Stimulated activated memory B cell treated with anti-CD40 and anti-IgM and Interleukin-4, amounts not matched to agents 10 μg/mL and 1 μg/mL and 100 μg/mL, for 72 hours (primary cell): Measurements from ENCODE around the gene CCR5.
A peak's percentile ranks its signal among the peaks of the same experiment; 100 is the strongest.

Source experiments
- ATAC-seq: fragments of 150-1000 bp; cut with Tn5 transposase; 2 replicates; pipeline ENCODE4 v1.10.0; 2021
- H3K27ac Mint-ChIP-seq: one replicate; pipeline ENCODE4 v1.8.0; 2022; ENCODE audit warnings: mild to moderate bottlenecking, mixed read lengths
- H3K27me3 Mint-ChIP-seq: one replicate; pipeline ENCODE4 v1.8.0; 2022; ENCODE audit warnings: mixed read lengths
- H3K36me3 Mint-ChIP-seq: one replicate; pipeline ENCODE4 v1.8.0; 2022; ENCODE audit warnings: mixed read lengths
- H3K4me1 Mint-ChIP-seq: one replicate; pipeline ENCODE4 v1.8.0; 2022; ENCODE audit warnings: mixed read lengths
- H3K4me3 Mint-ChIP-seq: one replicate; pipeline ENCODE4 v1.8.0; 2022; ENCODE audit warnings: mild to moderate bottlenecking, moderate library complexity, mixed read lengths
- H3K9me3 Mint-ChIP-seq: one replicate; pipeline ENCODE4 v1.8.0; 2022; ENCODE audit warnings: mixed read lengths

The CCR5 gene

DNA sequence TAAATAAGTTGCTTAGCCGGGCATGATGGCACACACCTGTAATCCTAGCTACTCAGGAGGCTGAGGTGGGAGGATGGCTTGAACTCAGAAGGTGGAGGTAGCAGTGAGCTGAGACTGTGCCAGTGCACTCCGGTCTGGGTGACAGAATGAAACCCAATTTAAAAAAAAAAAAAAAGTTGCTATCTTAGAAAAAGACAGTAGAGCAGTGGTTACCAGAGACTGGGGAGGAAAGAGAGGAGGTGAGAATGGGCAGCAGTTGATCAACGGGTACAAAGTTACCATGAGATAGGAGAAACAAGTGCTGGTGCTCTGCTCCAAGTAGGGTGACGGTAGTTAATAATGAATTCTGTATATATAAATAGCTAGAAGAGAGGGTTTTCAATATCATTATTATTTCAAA is 17.7 kb upstream of the CCR5 start:
- H3K27ac Mint-ChIP-seq: no peak overlapping the region
- H3K36me3 Mint-ChIP-seq: peaks cover 5% of the 10 kb centered on the region
- no peak overlapping the region for H3K4me3 Mint-ChIP-seq
- ATAC-seq: no peak
- H3K9me3 Mint-ChIP-seq: no peaks in the 10 kb centered on the region
- H3K4me1 Mint-ChIP-seq: peaks cover 84% of the 10 kb centered on the region
- no peaks in the 10 kb centered on the region for H3K27me3 Mint-ChIP-seq

DNA sequence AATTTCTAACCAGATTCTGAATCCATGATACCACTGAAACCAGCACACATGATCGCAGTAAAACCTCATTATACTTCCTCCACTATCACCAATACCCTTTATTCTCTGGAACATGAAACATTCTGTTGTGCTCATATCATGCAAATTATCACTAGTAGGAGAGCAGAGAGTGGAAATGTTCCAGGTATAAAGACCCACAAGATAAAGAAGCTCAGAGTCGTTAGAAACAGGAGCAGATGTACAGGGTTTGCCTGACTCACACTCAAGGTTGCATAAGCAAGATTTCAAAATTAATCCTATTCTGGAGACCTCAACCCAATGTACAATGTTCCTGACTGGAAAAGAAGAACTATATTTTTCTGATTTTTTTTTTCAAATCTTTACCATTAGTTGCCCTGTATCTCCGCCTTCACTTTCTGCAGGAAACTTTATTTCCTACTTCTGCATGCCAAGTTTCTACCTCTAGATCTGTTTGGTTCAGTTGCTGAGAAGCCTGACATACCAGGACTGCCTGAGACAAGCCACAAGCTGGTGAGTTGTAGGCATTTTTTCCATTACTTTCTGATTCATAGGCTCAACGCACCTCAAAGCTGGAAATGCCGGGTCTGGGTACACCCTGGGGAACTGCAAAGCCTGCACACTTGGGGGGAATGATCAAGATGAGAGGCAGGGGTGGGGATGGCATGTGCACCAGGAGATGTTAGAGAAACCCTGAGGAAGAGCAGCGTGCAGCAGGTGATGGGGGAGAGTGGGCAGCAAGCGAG is 16.9 kb upstream of the CCR5 start, which contains the start of gene CCR2:
TSS of gene CCR2 (plus strand) at position 465 of the 764 bp plus-strand sequence. CDS start 3,417 bp downstream, outside the sequence.
- Mint-ChIP-seq H3K27ac (peak within 1 kb of the TSS; percentile 67), H3K36me3 (peaks cover 5% of the 10 kb centered on the region), H3K9me3 (no peaks in the 10 kb centered on the region), H3K4me1 (peaks cover 79% of the 10 kb centered on the region), H3K27me3 (no peaks in the 10 kb centered on the region), H3K4me3 (peak within 1 kb of the TSS; percentile 55)
- peak; percentile 74 for ATAC-seq

DNA sequence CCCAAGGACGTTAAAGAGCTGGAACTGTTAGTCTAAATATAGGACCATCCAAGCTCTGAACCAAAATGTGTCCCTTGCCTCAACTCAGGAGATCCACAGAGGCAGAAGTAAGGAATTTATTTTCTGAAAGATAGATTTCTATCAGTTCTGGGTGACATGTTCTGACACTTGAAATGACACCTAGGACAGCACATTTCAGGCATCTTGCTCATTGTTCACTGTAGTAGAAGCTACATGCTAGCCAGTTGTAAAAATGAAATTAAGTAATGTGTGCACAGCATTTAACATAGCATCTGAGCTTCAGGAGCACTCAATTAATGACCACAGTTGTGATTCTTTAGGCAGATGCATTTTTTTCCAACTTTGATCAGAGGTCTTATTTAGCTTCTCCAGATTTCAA is 16.3 kb upstream of the CCR5 start:
- H3K36me3 Mint-ChIP-seq: peaks cover 5% of the 10 kb centered on the region
- peak overlapping the region; percentile 67 for H3K27ac Mint-ChIP-seq
- ATAC-seq: no peak
- H3K27me3 Mint-ChIP-seq: no peaks in the 10 kb centered on the region
- H3K4me1 Mint-ChIP-seq: peaks cover 75% of the 10 kb centered on the region
- H3K9me3 Mint-ChIP-seq: no peaks in the 10 kb centered on the region
- peak overlapping the region; percentile 55 for H3K4me3 Mint-ChIP-seq

DNA sequence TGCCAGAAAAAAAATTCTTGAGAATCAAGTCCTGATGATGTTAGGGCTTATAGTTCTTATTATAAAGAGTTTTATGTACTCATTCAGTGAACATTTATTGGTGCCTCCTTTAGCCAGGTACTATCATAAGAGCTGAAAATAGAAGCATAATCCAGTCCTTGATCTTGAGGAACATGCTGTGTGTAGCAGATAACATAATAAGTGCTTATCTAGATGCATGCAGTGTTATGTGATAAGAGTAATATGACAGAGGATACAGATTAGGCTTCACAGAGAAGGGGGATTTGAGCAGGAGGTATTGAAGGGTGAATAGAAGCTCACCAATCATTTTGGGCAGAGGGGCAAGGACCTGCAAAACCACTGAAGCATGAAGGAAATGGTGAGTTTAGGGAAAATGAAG is 15.8 kb upstream of the CCR5 start:
- no peak overlapping the region for H3K4me3 Mint-ChIP-seq
- peak overlapping the region; percentile 67 for H3K27ac Mint-ChIP-seq
- ATAC-seq: no peak
- no peaks in the 10 kb centered on the region for H3K9me3 Mint-ChIP-seq
- H3K36me3 Mint-ChIP-seq: peaks cover 5% of the 10 kb centered on the region
- H3K4me1 Mint-ChIP-seq: peaks cover 75% of the 10 kb centered on the region
- H3K27me3 Mint-ChIP-seq: no peaks in the 10 kb centered on the region

DNA sequence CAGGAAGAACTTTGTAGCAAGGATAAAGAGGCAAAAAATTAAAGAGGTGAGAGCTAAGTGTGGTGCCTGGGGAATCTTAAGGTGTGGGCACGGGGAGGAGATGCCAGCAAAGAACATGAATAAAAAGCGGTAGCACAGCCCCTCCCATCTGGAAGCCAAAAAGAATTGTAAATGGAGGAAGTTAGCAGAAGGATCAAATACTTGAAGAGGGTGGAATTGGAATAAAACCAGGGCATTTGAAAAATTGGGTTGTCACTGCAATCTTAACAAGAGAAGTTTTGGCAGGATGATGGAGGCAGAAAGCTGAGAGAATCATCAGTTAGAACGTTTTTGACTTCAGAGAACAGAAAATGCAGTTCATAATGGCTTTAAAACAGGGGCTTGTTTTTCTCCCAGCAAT is 14.5 kb upstream of the CCR5 start:
- ATAC-seq: no peak
- Mint-ChIP-seq H3K4me1 (peaks cover 77% of the 10 kb centered on the region), H3K27ac (no peak overlapping the region), H3K36me3 (peaks cover 5% of the 10 kb centered on the region), H3K4me3 (no peak overlapping the region), H3K9me3 (no peaks in the 10 kb centered on the region), H3K27me3 (no peaks in the 10 kb centered on the region)

DNA sequence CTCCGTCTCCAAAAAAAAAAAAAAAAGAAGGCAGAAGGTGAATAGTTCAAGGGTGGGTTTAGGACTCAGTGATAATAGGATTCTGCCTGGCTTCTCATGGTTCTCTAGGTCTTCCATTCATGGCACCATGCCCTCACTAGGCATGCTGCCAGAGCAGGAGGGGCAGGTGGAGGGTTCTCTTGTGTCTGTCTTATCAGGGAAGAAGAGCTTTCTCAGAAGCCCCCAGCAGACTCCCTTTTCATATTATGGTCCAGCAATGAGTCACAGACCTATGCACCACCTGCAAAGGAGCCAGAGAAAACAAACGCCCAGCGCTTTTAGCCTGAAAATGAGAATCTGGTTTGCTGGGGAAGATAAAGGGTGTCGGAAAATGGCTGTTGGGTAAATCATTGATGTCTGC is 13.8 kb upstream of the CCR5 start:
- H3K4me1 Mint-ChIP-seq: peaks cover 77% of the 10 kb centered on the region
- no peaks in the 10 kb centered on the region for H3K9me3 Mint-ChIP-seq
- peaks cover 5% of the 10 kb centered on the region for H3K36me3 Mint-ChIP-seq
- no peak overlapping the region for H3K4me3 Mint-ChIP-seq
- H3K27me3 Mint-ChIP-seq: no peaks in the 10 kb centered on the region
- H3K27ac Mint-ChIP-seq: no peak overlapping the region
- ATAC-seq: no peak

DNA sequence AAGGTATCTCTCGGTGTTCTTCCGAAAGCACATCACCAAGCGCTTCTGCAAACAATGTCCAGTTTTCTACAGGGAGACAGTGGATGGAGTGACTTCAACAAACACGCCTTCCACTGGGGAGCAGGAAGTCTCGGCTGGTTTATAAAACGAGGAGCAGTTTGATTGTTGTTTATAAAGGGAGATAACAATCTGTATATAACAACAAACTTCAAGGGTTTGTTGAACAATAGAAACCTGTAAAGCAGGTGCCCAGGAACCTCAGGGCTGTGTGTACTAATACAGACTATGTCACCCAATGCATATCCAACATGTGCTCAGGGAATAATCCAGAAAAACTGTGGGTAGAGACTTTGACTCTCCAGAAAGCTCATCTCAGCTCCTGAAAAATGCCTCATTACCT is 12.3 kb upstream of the CCR5 start:
- H3K4me3 Mint-ChIP-seq: no peak overlapping the region
- H3K27me3 Mint-ChIP-seq: no peaks in the 10 kb centered on the region

DNA sequence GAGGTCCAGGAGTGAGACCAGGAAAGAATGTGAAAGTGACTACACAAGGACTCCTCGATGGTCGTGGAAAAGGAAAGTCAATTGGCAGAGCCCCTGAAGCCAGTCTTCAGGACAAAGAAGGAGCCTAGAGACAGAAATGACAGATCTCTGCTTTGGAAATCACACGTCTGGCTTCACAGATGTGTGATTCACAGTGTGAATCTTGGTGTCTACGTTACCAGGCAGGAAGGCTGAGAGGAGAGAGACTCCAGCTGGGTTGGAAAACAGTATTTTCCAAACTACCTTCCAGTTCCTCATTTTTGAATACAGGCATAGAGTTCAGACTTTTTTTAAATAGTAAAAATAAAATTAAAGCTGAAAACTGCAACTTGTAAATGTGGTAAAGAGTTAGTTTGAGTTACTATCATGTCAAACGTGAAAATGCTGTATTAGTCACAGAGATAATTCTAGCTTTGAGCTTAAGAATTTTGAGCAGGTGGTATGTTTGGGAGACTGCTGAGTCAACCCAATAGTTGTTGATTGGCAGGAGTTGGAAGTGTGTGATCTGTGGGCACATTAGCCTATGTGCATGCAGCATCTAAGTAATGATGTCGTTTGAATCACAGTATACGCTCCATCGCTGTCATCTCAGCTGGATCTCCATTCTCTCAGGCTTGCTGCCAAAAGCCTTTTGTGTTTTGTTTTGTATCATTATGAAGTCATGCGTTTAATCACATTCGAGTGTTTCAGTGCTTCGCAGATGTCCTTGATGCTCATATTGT is 10.8 kb upstream of the CCR5 start:
- Mint-ChIP-seq H3K9me3 (no peaks in the 10 kb centered on the region), H3K27ac (no peak overlapping the region), H3K4me3 (no peak overlapping the region), H3K36me3 (peaks cover 5% of the 10 kb centered on the region), H3K27me3 (no peaks in the 10 kb centered on the region), H3K4me1 (peaks cover 51% of the 10 kb centered on the region)
- peak; percentile 74 for ATAC-seq

More for the DNA sequence above, 12.3 kb upstream of the CCR5 start:
- no peaks in the 10 kb centered on the region for H3K9me3 Mint-ChIP-seq
- H3K36me3 Mint-ChIP-seq: peaks cover 5% of the 10 kb centered on the region
- H3K27ac Mint-ChIP-seq: no peak overlapping the region
- H3K4me1 Mint-ChIP-seq: peaks cover 65% of the 10 kb centered on the region
- no peak for ATAC-seq

DNA sequence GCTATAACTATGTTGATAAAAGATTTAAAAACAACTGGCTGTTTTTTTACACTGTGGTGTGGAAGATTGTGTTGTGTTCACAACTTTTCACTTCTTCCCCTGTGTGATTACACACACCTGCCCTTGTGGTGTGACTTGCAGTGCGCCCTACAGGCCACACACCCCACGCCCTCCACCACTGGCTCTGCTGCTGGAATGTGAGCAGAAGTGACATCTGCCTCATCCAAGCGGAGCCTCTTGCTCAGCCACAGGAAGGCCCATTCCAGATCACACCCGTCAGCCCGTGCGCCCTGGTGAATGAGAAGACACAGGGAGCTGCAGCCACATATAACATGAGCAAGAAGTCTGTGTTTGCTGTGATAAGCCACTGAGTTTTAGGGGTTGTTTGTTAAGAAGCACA is 9.8 kb upstream of the CCR5 start:
- Mint-ChIP-seq H3K36me3 (peaks cover 5% of the 10 kb centered on the region), H3K27me3 (no peaks in the 10 kb centered on the region), H3K4me3 (no peak overlapping the region), H3K4me1 (peaks cover 43% of the 10 kb centered on the region), H3K27ac (no peak overlapping the region), H3K9me3 (no peaks in the 10 kb centered on the region)
- ATAC-seq: no peak

DNA sequence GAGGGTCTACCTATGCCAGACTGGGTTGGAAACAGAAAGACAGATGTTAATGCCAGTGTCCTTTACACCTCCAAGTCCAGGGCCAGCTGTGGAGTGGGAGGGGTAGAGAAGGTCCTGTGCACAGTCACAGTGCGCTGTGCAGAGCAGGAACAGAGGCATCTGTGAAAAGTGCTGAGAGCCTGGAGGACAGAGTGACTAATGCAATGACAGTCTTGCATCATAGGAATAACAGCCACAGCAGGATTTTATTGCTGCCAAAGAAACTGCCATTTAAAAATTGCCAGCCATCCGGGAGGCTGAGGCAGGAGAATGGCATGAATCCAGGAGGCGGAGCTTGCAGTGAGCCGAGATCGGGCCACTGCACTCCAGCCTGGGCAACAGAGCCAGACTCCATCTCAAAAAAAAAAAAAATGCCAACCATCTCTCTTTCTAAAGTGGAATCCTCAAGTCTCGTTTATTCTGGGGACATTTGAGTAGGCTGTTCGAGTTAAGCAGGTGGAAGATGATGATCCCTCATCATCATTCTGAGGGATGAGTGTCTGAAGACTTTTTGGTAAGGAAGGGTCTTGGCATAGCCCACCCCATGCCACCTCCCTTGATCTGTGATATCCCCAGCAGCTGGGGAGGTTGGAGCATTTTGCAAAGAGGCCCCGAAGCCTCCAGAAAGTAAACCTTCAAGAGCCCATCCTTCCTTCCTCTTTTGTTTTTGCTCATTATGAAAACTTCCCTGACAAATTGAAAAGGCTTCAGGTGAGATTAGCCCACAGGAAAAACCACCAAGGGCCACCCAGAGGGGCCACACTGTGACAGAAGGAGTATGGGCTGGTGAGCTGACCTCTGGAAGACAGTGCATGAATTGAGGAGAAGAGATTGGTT is 9.1 kb upstream of the CCR5 start:
- H3K27ac Mint-ChIP-seq: peak overlapping the region; percentile 33
- peak; percentile 52 for ATAC-seq
- H3K27me3 Mint-ChIP-seq: no peaks in the 10 kb centered on the region
- H3K9me3 Mint-ChIP-seq: no peaks in the 10 kb centered on the region
- no peak overlapping the region for H3K4me3 Mint-ChIP-seq
- H3K36me3 Mint-ChIP-seq: peaks cover 5% of the 10 kb centered on the region
- H3K4me1 Mint-ChIP-seq: peaks cover 37% of the 10 kb centered on the region

DNA sequence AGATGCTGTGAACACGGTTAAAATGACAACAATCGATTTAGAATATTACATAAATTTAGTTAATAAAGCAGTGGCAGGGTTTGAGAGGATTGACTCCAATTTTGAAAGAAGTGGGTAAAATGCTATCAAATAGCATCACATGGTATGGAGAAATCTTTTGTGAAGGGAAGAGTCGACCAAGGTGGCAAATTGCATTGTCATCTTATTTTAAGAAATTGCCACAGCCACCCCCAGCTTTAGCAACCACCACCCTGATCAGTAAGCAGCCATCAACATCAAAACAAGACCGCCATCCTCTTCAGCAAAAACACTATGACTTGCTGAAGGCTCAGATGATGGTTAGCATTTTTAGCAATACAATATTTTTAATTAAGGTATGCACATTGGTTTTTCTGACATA is 5.7 kb upstream of the CCR5 start:
- H3K9me3 Mint-ChIP-seq: no peaks in the 10 kb centered on the region
- no peaks in the 10 kb centered on the region for H3K27me3 Mint-ChIP-seq
- H3K27ac Mint-ChIP-seq: no peak overlapping the region
- no peak for ATAC-seq
- peaks cover 31% of the 10 kb centered on the region for H3K4me1 Mint-ChIP-seq
- no peaks in the 10 kb centered on the region for H3K36me3 Mint-ChIP-seq
- no peak overlapping the region for H3K4me3 Mint-ChIP-seq

DNA sequence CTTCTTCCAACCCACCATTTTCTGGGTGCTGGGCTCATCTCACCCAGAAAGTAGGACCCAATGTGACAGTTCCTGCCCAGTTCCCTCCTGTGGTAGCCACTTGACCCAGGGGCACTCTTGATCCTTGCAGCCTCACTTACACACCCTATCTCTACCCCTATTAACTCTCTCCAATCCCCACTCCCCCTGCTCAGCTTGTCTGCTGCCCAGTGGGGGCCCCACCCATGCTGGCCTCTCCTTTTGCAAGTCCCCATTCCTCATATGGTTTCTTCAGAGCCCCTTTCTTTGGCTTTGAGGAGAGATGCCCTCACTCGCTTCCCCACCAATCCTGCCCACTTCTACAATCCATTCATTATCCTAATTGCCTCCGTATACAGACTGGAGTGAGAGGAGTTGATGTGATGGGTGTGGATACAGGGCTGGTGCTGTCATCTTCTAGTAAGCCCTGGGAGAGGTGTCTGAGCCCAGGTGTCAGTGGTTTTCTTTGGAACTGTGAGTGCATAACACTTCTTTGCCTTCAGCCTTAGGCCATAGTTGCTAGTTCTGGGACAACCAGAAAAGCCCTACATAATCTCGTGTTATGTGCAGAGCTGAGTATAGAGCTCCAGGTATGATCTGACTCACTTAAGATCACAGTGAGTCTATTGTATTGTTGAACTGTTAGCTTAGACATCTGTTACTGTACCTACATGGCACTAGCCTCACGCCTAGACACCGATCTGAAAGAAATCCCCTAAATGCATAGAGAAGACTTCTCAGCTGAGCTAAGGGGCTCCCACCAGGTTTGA is 4.8 kb upstream of the CCR5 start:
- no peaks in the 10 kb centered on the region for H3K36me3 Mint-ChIP-seq
- H3K9me3 Mint-ChIP-seq: no peaks in the 10 kb centered on the region
- ATAC-seq: no peak
- H3K27me3 Mint-ChIP-seq: no peaks in the 10 kb centered on the region
- no peak overlapping the region for H3K27ac Mint-ChIP-seq
- H3K4me3 Mint-ChIP-seq: no peak overlapping the region
- H3K4me1 Mint-ChIP-seq: peaks cover 23% of the 10 kb centered on the region

DNA sequence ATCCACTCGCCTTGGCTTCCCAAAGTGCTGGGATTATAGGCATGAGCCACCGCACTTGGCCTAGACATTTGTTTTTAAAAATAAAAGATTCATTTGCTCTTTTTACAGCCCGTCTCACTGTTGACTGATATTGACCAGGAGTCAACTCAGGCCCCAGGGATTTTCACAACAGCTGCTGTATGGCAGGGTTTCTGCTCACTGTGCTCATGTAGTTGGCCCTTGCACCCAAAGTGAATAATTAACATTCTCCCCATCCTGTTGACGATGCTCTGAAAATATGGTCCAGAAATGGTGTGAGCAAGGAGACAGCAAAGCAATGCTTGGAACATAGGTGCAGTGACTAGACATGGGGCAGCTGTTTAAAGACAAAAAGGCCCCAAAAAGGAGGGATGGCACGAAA is 2.9 kb upstream of the CCR5 start:
- Mint-ChIP-seq H3K36me3 (no peaks in the 10 kb centered on the region), H3K9me3 (no peaks in the 10 kb centered on the region), H3K27me3 (no peaks in the 10 kb centered on the region), H3K4me3 (no peak overlapping the region), H3K4me1 (peaks cover 9% of the 10 kb centered on the region), H3K27ac (no peak overlapping the region)
- ATAC-seq: no peak

DNA sequence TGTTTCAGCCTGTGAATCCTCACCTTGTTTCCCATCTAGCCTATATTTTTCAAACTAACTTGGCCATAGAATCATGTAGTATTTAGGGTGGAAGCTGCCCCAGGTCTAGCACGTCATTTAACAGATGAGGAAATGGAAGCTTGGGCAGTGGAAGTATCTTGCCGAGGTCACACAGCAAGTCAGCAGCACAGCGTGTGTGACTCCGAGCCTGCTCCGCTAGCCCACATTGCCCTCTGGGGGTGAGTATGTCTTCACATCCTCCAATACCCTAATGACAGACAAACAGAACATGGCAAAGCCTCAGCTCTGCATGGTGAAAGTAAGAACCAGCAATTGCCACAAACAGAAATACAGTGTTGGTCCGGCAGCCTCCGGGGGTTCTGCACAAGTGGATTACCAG is 2.2 kb upstream of the CCR5 start:
- Mint-ChIP-seq H3K4me1 (peaks cover 9% of the 10 kb centered on the region), H3K27me3 (no peaks in the 10 kb centered on the region), H3K36me3 (no peaks in the 10 kb centered on the region), H3K9me3 (no peaks in the 10 kb centered on the region), H3K27ac (no peak overlapping the region), H3K4me3 (no peak overlapping the region)
- ATAC-seq: peak; percentile 92
